NCI-H1694 (cell line): ENCODE measurements around the gene VAV2.
"Not testable (repeated sequence)": the region's sequence is repeated elsewhere in the genome, so short reads cannot be mapped to it uniquely, and the experiment has no call there.

ENCODE experiments used
- DNase-seq: peaks from one replicate; lab custom pipeline; 2025; lab: John Stamatoyannopoulos, UW

VAV2 gene

GRCh38 chr9:133996531-133997520 is 4.7 kb upstream of the VAV2 start:
- DNase-seq: no peak

GRCh38 chr9:133995012-133995896 is 3.1 kb upstream of the VAV2 start:
- peak; percentile 26 for DNase-seq

- peak; percentile 7 for DNase-seq
Measured at GRCh38 chr9:133994353-133995011, 2.4 kb upstream of the VAV2 start.

GRCh38 chr9:133993635-133994253 is 1.6 kb upstream of the VAV2 start:
- no peak for DNase-seq

- peak; percentile 54 for DNase-seq
Measured at GRCh38 chr9:133992780-133993634, 883 bp upstream of the VAV2 start.

- no peak for DNase-seq
Measured at GRCh38 chr9:133991214-133991921, 756 bp downstream of the VAV2 start.

GRCh38 chr9:133990366-133991213 is 1.5 kb downstream of the VAV2 start:
- no peak for DNase-seq

- no peak for DNase-seq
Measured at GRCh38 chr9:133989625-133990365, 2.3 kb downstream of the VAV2 start.

- not testable (repeated sequence) for DNase-seq
Measured at GRCh38 chr9:133988771-133989170, 3.4 kb downstream of the VAV2 start.

GRCh38 chr9:133987946-133988665 is 4.0 kb downstream of the VAV2 start:
- no peak for DNase-seq

GRCh38 chr9:133987446-133987788 is 4.7 kb downstream of the VAV2 start:
- no peak for DNase-seq

- DNase-seq: no peak
Measured at GRCh38 chr9:133986774-133987445, 5.2 kb downstream of the VAV2 start.

- no peak for DNase-seq
Measured at GRCh38 chr9:133986061-133986460, 6.1 kb downstream of the VAV2 start.

- DNase-seq: no peak
Measured at GRCh38 chr9:133982971-133983720, 9.0 kb downstream of the VAV2 start.

- no peak for DNase-seq
Measured at GRCh38 chr9:133981958-133982681, 10.0 kb downstream of the VAV2 start.

GRCh38 chr9:133981589-133981957 is 10.6 kb downstream of the VAV2 start:
- DNase-seq: no peak
